ENCODE measurements around the gene NAP1L4. TPM values are rescaled to one million over a fixed set of nuclear protein-coding genes. Genes with fewer than 3 reads are reported as not detected.

NAP1L4 gene
- total RNA-seq, 2 donors from 2014 or later, result 62.8 to 83.7 TPM

DNA sequence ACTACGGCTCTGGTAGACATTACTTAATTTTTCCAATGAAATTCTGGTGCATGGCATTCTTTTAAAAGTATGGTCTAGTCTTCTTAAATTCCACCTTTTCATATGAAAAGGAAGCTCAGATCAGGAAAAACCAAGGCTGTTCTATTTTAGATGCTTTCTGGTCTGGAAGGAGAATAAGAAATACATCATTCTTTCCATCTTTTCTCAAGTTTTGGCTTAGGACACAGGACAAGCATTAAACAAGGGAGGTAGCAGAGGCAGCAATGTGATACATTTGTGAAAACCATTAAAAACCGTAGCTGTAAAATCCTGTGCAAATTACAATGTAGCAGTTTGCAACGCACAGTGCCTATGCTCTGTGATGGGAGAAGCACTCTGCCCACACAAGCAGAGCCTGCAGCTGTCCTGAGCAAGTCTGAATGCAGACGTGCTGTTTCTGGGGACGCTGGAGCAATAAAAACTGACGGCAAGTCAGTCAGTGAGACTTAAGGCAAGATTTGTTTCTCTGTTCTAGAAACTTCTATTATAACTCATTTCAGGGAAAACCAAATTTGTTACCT, 23.7 kb downstream of the NAP1L4 start:
- DNase-seq (ENCODE audit: low spot score) (no peak), ATAC-seq (ENCODE audit: insufficient number of reproducible peaks, low FRiP score, low read depth) (no peak)
- Histone ChIP-seq H3K9me3 (no peaks in the 10 kb centered on the region), H3K4me3 (no peak overlapping the region), H3K27ac (no peak overlapping the region), H3K27me3 (replicated peaks; ENCODE audit: insufficient read depth) (no peaks in the 10 kb centered on the region), H3K4me1 (ENCODE audit: control insufficient read depth in 1 of 2, low read depth in 2 of 2) (no peaks in the 10 kb centered on the region), H3K36me3 (peaks cover 57% of the 10 kb centered on the region)
- TF ChIP-seq, protein P1, sequence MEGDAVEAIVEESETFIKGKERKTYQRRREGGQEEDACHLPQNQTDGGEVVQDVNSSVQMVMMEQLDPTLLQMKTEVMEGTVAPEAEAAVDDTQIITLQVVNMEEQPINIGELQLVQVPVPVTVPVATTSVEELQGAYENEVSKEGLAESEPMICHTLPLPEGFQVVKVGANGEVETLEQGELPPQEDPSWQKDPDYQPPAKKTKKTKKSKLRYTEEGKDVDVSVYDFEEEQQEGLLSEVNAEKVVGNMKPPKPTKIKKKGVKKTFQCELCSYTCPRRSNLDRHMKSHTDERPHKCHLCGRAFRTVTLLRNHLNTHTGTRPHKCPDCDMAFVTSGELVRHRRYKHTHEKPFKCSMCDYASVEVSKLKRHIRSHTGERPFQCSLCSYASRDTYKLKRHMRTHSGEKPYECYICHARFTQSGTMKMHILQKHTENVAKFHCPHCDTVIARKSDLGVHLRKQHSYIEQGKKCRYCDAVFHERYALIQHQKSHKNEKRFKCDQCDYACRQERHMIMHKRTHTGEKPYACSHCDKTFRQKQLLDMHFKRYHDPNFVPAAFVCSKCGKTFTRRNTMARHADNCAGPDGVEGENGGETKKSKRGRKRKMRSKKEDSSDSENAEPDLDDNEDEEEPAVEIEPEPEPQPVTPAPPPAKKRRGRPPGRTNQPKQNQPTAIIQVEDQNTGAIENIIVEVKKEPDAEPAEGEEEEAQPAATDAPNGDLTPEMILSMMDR (IDR thresholded peaks at IDR 0.05), result no peak

DNA sequence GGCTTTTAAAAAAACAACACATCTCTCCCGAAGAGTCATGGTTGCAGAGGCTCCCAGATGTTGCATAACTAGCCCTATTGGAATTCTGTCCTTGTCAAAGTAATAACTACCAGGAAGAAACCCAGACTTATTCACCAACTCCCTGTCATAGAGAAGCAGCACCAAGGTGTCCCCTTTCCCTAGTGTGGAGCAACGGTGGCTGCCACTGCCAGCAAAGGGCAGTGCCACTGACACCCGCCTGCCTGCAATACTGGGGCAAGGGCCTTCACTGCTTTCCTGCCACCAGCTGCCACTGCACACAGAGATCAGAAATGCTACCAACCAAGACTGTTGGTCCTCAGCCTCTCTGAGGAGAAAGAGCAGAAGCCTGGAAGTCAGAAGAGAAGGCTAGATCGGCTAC, 27.3 kb downstream of the NAP1L4 start:
- no peaks in the 10 kb centered on the region for H3K9me3 ChIP-seq
- H3K4me3 ChIP-seq, result no peak overlapping the region
- ATAC-seq (ENCODE audit: insufficient number of reproducible peaks, low FRiP score, low read depth) (no peak), DNase-seq (ENCODE audit: low spot score) (no peak)
- no peaks in the 10 kb centered on the region for H3K4me1 ChIP-seq (ENCODE audit: control insufficient read depth in 1 of 2, low read depth in 2 of 2)
- H3K27ac ChIP-seq, result no peak overlapping the region
- TF ChIP-seq, protein P1 (IDR thresholded peaks at IDR 0.05), result no peak
- H3K27me3 ChIP-seq (replicated peaks; ENCODE audit: insufficient read depth), result no peaks in the 10 kb centered on the region
- H3K36me3 ChIP-seq, result peaks cover 41% of the 10 kb centered on the region

DNA sequence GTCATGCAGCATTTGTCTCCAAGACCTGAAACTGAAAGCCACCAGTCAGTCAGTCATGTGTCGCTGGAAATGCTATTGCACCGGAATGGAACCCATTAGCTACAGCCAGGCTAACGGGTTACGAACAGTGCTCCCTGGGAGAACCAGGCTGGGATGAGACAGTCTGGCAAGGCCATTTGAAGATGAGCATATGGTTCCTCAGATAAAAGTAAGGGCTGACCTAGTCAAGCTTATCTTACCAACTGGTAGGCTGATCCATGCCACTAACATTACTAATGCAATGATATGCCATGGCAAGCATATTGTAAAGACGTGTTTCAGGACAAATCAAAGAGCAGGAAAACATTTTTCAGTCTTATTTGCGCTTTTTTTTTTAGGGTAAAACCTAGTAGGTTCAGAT, 28.4 kb downstream of the NAP1L4 start:
- TF ChIP-seq, protein P1 (IDR thresholded peaks at IDR 0.05), result no peak
- Histone ChIP-seq H3K36me3 (peaks cover 38% of the 10 kb centered on the region), H3K4me3 (no peak overlapping the region), H3K9me3 (no peaks in the 10 kb centered on the region), H3K27me3 (replicated peaks; ENCODE audit: insufficient read depth) (no peaks in the 10 kb centered on the region), H3K4me1 (ENCODE audit: control insufficient read depth in 1 of 2, low read depth in 2 of 2) (no peaks in the 10 kb centered on the region), H3K27ac (no peak overlapping the region)
- DNase-seq (ENCODE audit: low spot score) (no peak), ATAC-seq (ENCODE audit: insufficient number of reproducible peaks, low FRiP score, low read depth) (no peak)

DNA sequence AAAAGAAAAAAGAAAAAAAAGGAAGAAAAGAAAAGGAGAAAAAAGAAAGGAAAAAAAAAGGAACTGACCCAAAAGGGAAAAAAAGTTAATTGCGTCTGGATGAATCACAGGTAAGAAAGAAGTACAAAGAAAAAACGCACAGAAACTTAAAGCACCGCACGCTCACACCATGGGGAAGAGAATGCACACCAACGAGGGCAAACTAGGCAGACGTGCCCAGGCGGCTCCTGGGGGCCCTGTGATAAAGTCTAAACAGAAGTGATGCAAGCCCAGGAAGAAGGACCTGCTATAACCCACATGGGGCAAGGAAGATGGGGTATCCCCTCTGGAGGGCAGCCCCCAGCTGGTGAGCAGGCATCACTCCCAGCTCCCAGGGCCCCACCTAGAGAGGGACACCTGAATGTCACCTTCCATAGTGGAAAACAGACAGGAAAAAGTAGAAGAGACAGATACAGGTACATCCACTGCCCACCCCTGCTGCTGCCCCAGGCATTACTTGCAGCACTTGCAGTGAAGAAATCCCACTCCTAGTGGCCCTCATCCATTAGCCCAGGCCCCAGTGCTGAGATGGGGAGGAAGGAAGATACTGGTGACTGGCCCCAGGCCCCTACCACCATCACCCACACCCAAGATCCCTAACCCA, 28.9 kb downstream of the NAP1L4 start:
- Histone ChIP-seq H3K4me1 (ENCODE audit: control insufficient read depth in 1 of 2, low read depth in 2 of 2) (no peaks in the 10 kb centered on the region), H3K27ac (no peak overlapping the region), H3K27me3 (replicated peaks; ENCODE audit: insufficient read depth) (no peaks in the 10 kb centered on the region), H3K9me3 (no peaks in the 10 kb centered on the region), H3K36me3 (peaks cover 44% of the 10 kb centered on the region), H3K4me3 (no peak overlapping the region)
- TF ChIP-seq, protein P1 (IDR thresholded peaks at IDR 0.05), result no peak
- DNase-seq (ENCODE audit: low spot score) (no peak), ATAC-seq (ENCODE audit: insufficient number of reproducible peaks, low FRiP score, low read depth) (no peak)

DNA sequence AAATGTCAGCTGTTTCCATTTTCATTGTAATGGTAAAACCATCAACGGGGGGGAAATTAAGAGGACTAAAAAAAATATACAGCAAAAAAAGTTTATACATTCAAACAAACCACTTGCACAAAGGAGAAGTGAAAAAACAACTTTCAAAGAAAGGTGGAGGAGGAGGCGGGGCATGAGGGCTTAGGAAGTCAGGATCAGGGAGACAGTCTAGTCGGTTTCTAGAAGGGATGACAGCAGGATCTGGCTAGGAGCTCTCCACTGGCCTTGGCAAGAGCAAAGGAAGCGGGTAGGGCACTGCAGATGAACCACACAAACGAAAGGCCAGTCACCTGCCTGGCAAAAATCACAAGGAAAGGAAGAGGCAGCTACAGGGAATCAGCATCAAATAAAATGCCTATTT, 31.0 kb downstream of the NAP1L4 start:
- DNase-seq (ENCODE audit: low spot score) (no peak), ATAC-seq (ENCODE audit: insufficient number of reproducible peaks, low FRiP score, low read depth) (no peak)
- Histone ChIP-seq H3K36me3 (peaks cover 46% of the 10 kb centered on the region), H3K9me3 (no peaks in the 10 kb centered on the region), H3K27ac (no peak overlapping the region), H3K4me1 (ENCODE audit: control insufficient read depth in 1 of 2, low read depth in 2 of 2) (no peaks in the 10 kb centered on the region), H3K4me3 (no peak overlapping the region), H3K27me3 (replicated peaks; ENCODE audit: insufficient read depth) (no peaks in the 10 kb centered on the region)
- TF ChIP-seq, protein P1 (IDR thresholded peaks at IDR 0.05), result no peak
